TTC549 (cell line): ENCODE results near the gene PWWP2B.

Source experiments
- FAIRE-seq: peaks from 2 replicates; lab custom pipeline; 2012; peaks lifted over from hg19 to GRCh38; lab: Jason Lieb, UNC

PWWP2B gene

GRCh38 chr10:132420469-132420980 lies 23.5 kb downstream of the PWWP2B start:
- FAIRE-seq, result no peak

GRCh38 chr10:132420981-132421846 lies 24.2 kb downstream of the PWWP2B start:
- no peak for FAIRE-seq

GRCh38 chr10:132421847-132422751 lies 25.1 kb downstream of the PWWP2B start:
- no peak for FAIRE-seq

- no peak for FAIRE-seq
Measured at GRCh38 chr10:132422903-132423825, 26.2 kb downstream of the PWWP2B start.

- no peak for FAIRE-seq
Measured at GRCh38 chr10:132423966-132424861, 27.2 kb downstream of the PWWP2B start.

- FAIRE-seq, result no peak
Measured at GRCh38 chr10:132425029-132425756, 28.2 kb downstream of the PWWP2B start.

- no peak for FAIRE-seq
Measured at GRCh38 chr10:132425757-132426155, 28.8 kb downstream of the PWWP2B start.

GRCh38 chr10:132427006-132427771 lies 30.2 kb downstream of the PWWP2B start:
- no peak for FAIRE-seq

- no peak for FAIRE-seq
Measured at GRCh38 chr10:132427939-132428367, 31.0 kb downstream of the PWWP2B start.

- no peak for FAIRE-seq
Measured at GRCh38 chr10:132428486-132428995, 31.5 kb downstream of the PWWP2B start.

GRCh38 chr10:132429281-132430230 lies 32.6 kb downstream of the PWWP2B start:
- no peak for FAIRE-seq

GRCh38 chr10:132430231-132430743 lies 33.3 kb downstream of the PWWP2B start:
- FAIRE-seq, result no peak

GRCh38 chr10:132430861-132431271 lies 33.9 kb downstream of the PWWP2B start:
- FAIRE-seq, result no peak

- FAIRE-seq, result no peak
Measured at GRCh38 chr10:132431537-132432175, 34.7 kb downstream of the PWWP2B start.

GRCh38 chr10:132432176-132432540 lies 35.2 kb downstream of the PWWP2B start:
- FAIRE-seq, result no peak

- FAIRE-seq, result no peak
Measured at GRCh38 chr10:132433671-132434340, 36.8 kb downstream of the PWWP2B start.
